Effector memory CD8-positive, alpha-beta T cell (primary cell): ENCODE measurements around the gene AKAP9.
"Not testable (repeated sequence)": the region's sequence is repeated elsewhere in the genome, so short reads cannot be mapped to it uniquely, and the experiment has no call there.

ENCODE experiments used
- ATAC-seq: fragments of 150-1000 bp; cut with Tn5 transposase; replicated peaks from 2 replicates; pipeline ENCODE4 v1.10.0; 2021; ENCODE audit warnings: mild to moderate bottlenecking, moderate library complexity
- DNase-seq, 3 experiments: peaks; one replicate each; pipeline ENCODE4 v3.0.0; 2021
- H3K27ac Mint-ChIP-seq, 2 donors: one replicate each; pipeline ENCODE4 v1.8.0; 2022; ENCODE audit warnings: mild to moderate bottlenecking in 2 of 2, mixed read lengths in 2 of 2, moderate library complexity in 2 of 2
- H3K27me3 Mint-ChIP-seq, 2 donors: one replicate each; pipeline ENCODE4 v1.8.0; 2022; ENCODE audit warnings: mixed read lengths in 2 of 2
- H3K36me3 Mint-ChIP-seq: one replicate; pipeline ENCODE4 v1.8.0; 2022; ENCODE audit warnings: mild to moderate bottlenecking, moderate library complexity, mixed read lengths; ENCODE audit not compliant: insufficient read depth
- H3K4me1 Mint-ChIP-seq, 2 donors: one replicate each; pipeline ENCODE4 v1.8.0; 2022; ENCODE audit warnings: low read depth in 2 of 2, mixed read lengths in 2 of 2
- H3K4me3 Mint-ChIP-seq, 2 donors: one replicate each; pipeline ENCODE4 v1.8.0; 2022; ENCODE audit warnings: mild to moderate bottlenecking in 2 of 2, mixed read lengths in 2 of 2, moderate library complexity in 2 of 2
- H3K9me3 Mint-ChIP-seq, 2 donors: one replicate each; pipeline ENCODE4 v1.8.0; 2022; ENCODE audit warnings: mixed read lengths in 2 of 2

The AKAP9 gene

GRCh38 chr7:92061154-92061553 lies 120.5 kb downstream of the AKAP9 start:
- H3K27ac Mint-ChIP-seq, result no peak overlapping the region
- no peak overlapping the region for H3K4me3 Mint-ChIP-seq
- H3K36me3 Mint-ChIP-seq, result peaks cover 28% of the 10 kb centered on the region
- H3K27me3 Mint-ChIP-seq, result no peaks in the 10 kb centered on the region
- H3K9me3 Mint-ChIP-seq, result no peaks in the 10 kb centered on the region
- ATAC-seq (no peak), DNase-seq (no peak)
- H3K4me1 Mint-ChIP-seq, result peaks cover 3 to 13% of the 10 kb centered on the region in 2 donors

GRCh38 chr7:92064438-92065029 lies 123.9 kb downstream of the AKAP9 start:
- DNase-seq, result no peak
- no peak overlapping the region for H3K4me3 Mint-ChIP-seq
- no peak for ATAC-seq
- no peak overlapping the region for H3K27ac Mint-ChIP-seq
- no peaks in the 10 kb centered on the region for H3K4me1 Mint-ChIP-seq
- peaks cover 38% of the 10 kb centered on the region for H3K36me3 Mint-ChIP-seq
- H3K27me3 Mint-ChIP-seq, result no peaks in the 10 kb centered on the region
- no peaks in the 10 kb centered on the region for H3K9me3 Mint-ChIP-seq

- Mint-ChIP-seq H3K27ac (peak overlapping the region in 1 of 2 donors; percentile 11), H3K36me3 (peaks cover 33% of the 10 kb centered on the region), H3K4me3 (no peak overlapping the region), H3K4me1 (peaks cover 0 to 3% of the 10 kb centered on the region in 2 donors), H3K9me3 (no peaks in the 10 kb centered on the region), H3K27me3 (no peaks in the 10 kb centered on the region)
- ATAC-seq (no peak), DNase-seq (no peak)
These were observed 130.4 kb downstream of the AKAP9 start for GRCh38 chr7:92071032-92071431.

- no peaks in the 10 kb centered on the region for H3K27me3 Mint-ChIP-seq
- DNase-seq (no peak), ATAC-seq (no peak)
- peaks cover 35% of the 10 kb centered on the region for H3K36me3 Mint-ChIP-seq
- peak overlapping the region in 1 of 2 donors; percentile 38 for H3K27ac Mint-ChIP-seq
- H3K4me3 Mint-ChIP-seq, result no peak overlapping the region
- H3K4me1 Mint-ChIP-seq, result peaks cover 0 to 3% of the 10 kb centered on the region in 2 donors
- H3K9me3 Mint-ChIP-seq, result no peaks in the 10 kb centered on the region
These were observed 131.5 kb downstream of the AKAP9 start for GRCh38 chr7:92072121-92072520.

GRCh38 chr7:92072708-92073107 lies 132.0 kb downstream of the AKAP9 start:
- no peak for DNase-seq
- H3K27ac Mint-ChIP-seq, result no peak overlapping the region
- H3K9me3 Mint-ChIP-seq, result no peaks in the 10 kb centered on the region
- peaks cover 0 to 3% of the 10 kb centered on the region in 2 donors for H3K4me1 Mint-ChIP-seq
- H3K36me3 Mint-ChIP-seq, result peaks cover 40% of the 10 kb centered on the region
- H3K27me3 Mint-ChIP-seq, result no peaks in the 10 kb centered on the region
- no peak overlapping the region for H3K4me3 Mint-ChIP-seq
- ATAC-seq, result no peak

- peaks cover 42% of the 10 kb centered on the region for H3K36me3 Mint-ChIP-seq
- ATAC-seq (no peak), DNase-seq (no peak)
- H3K9me3 Mint-ChIP-seq, result no peaks in the 10 kb centered on the region
- no peak overlapping the region for H3K4me3 Mint-ChIP-seq
- H3K27ac Mint-ChIP-seq, result no peak overlapping the region
- H3K4me1 Mint-ChIP-seq, result peaks cover 0 to 3% of the 10 kb centered on the region in 2 donors
- H3K27me3 Mint-ChIP-seq, result no peaks in the 10 kb centered on the region
These were observed 134.9 kb downstream of the AKAP9 start for GRCh38 chr7:92075455-92076158.

- peak overlapping the region in 1 of 2 donors; percentile 52 for H3K27ac Mint-ChIP-seq
- H3K4me3 Mint-ChIP-seq, result no peak overlapping the region
- DNase-seq, result no peak
- no peaks in the 10 kb centered on the region for H3K9me3 Mint-ChIP-seq
- ATAC-seq, result no peak
- no peaks in the 10 kb centered on the region for H3K27me3 Mint-ChIP-seq
- H3K36me3 Mint-ChIP-seq, result peaks cover 36% of the 10 kb centered on the region
- H3K4me1 Mint-ChIP-seq, result peaks cover 0 to 3% of the 10 kb centered on the region in 2 donors
These were observed 135.8 kb downstream of the AKAP9 start for GRCh38 chr7:92076509-92076908.

- ATAC-seq, H3K27me3 Mint-ChIP-seq, H3K9me3 Mint-ChIP-seq, H3K4me1 Mint-ChIP-seq, H3K4me3 Mint-ChIP-seq, DNase-seq, H3K27ac Mint-ChIP-seq: not testable (repeated sequence)
- H3K36me3 Mint-ChIP-seq, result peaks cover 54% of the 10 kb centered on the region
These were observed 143.3 kb downstream of the AKAP9 start for GRCh38 chr7:92083922-92084321.

GRCh38 chr7:92088266-92088665 lies 147.6 kb downstream of the AKAP9 start:
- no peaks in the 10 kb centered on the region for H3K4me1 Mint-ChIP-seq
- H3K27ac Mint-ChIP-seq, result no peak overlapping the region
- ATAC-seq, result no peak
- H3K9me3 Mint-ChIP-seq, result peaks cover 0 to 2% of the 10 kb centered on the region in 2 donors
- peaks cover 63% of the 10 kb centered on the region for H3K36me3 Mint-ChIP-seq
- no peaks in the 10 kb centered on the region for H3K27me3 Mint-ChIP-seq
- no peak overlapping the region for H3K4me3 Mint-ChIP-seq
- DNase-seq, result no peak

GRCh38 chr7:92092210-92092609 lies 151.5 kb downstream of the AKAP9 start:
- Mint-ChIP-seq H3K27ac (no peak overlapping the region), H3K4me3 (no peak overlapping the region), H3K36me3 (peaks cover 61% of the 10 kb centered on the region), H3K4me1 (no peaks in the 10 kb centered on the region), H3K27me3 (no peaks in the 10 kb centered on the region), H3K9me3 (peaks cover 0 to 2% of the 10 kb centered on the region in 2 donors)
- ATAC-seq (no peak), DNase-seq (no peak)

GRCh38 chr7:92095380-92095779 lies 154.7 kb downstream of the AKAP9 start:
- H3K4me3 Mint-ChIP-seq, result no peak overlapping the region
- DNase-seq, result no peak
- no peak overlapping the region for H3K27ac Mint-ChIP-seq
- no peak for ATAC-seq
- H3K36me3 Mint-ChIP-seq, result peaks cover 65% of the 10 kb centered on the region
- H3K9me3 Mint-ChIP-seq, result no peaks in the 10 kb centered on the region
- no peaks in the 10 kb centered on the region for H3K4me1 Mint-ChIP-seq
- no peaks in the 10 kb centered on the region for H3K27me3 Mint-ChIP-seq

GRCh38 chr7:92100534-92100933 lies 159.9 kb downstream of the AKAP9 start:
- ATAC-seq, result no peak
- no peaks in the 10 kb centered on the region for H3K27me3 Mint-ChIP-seq
- H3K9me3 Mint-ChIP-seq, result no peaks in the 10 kb centered on the region
- peaks cover 67% of the 10 kb centered on the region for H3K36me3 Mint-ChIP-seq
- DNase-seq, result no peak
- no peak overlapping the region for H3K4me3 Mint-ChIP-seq
- H3K4me1 Mint-ChIP-seq, result no peaks in the 10 kb centered on the region
- H3K27ac Mint-ChIP-seq, result no peak overlapping the region

GRCh38 chr7:92102862-92103261 lies 162.2 kb downstream of the AKAP9 start:
- not testable (repeated sequence) for H3K9me3 Mint-ChIP-seq, ATAC-seq, H3K4me3 Mint-ChIP-seq, DNase-seq, H3K4me1 Mint-ChIP-seq, H3K27me3 Mint-ChIP-seq, H3K27ac Mint-ChIP-seq
- peaks cover 67% of the 10 kb centered on the region for H3K36me3 Mint-ChIP-seq

GRCh38 chr7:92108821-92109220 lies 168.2 kb downstream of the AKAP9 start:
- Mint-ChIP-seq H3K27ac (peak overlapping the region in 1 of 2 donors; percentile 22), H3K9me3 (no peaks in the 10 kb centered on the region), H3K27me3 (no peaks in the 10 kb centered on the region)

More at GRCh38 chr7:92108821-92109220, 168.2 kb downstream of the AKAP9 start:
- no peak overlapping the region for H3K4me3 Mint-ChIP-seq
- DNase-seq, result no peak
- peaks cover 61% of the 10 kb centered on the region for H3K36me3 Mint-ChIP-seq
- no peaks in the 10 kb centered on the region for H3K4me1 Mint-ChIP-seq
- ATAC-seq, result no peak
